GM12891 (cell line): ENCODE measurements around the gene ZGPAT.

Source experiments
- PAX5 ChIP-seq: IDR thresholded peaks from 2 replicates; pipeline ENCODE4 v1.6.1; 2011; ENCODE audit warnings: low read length, moderate library complexity, mild to moderate bottlenecking; ENCODE audit not compliant: insufficient read depth, severe bottlenecking
- POLR2A ChIP-seq: IDR thresholded peaks from 2 replicates; pipeline ENCODE4 v1.6.1; 2011; ENCODE audit warnings: low read depth, low read length, control low read depth
- POLR2AphosphoS5 ChIP-seq: IDR thresholded peaks from 2 replicates; pipeline ENCODE4 v1.6.1; 2011; ENCODE audit warnings: low read depth, low read length, control low read depth
- POU2F2 ChIP-seq: IDR thresholded peaks from 2 replicates; pipeline ENCODE4 v1.6.1; 2011; ENCODE audit warnings: low read depth, mild to moderate bottlenecking, control low read depth, low read length, moderate library complexity
- SPI1 ChIP-seq: IDR thresholded peaks from 2 replicates; pipeline ENCODE4 v1.6.1; 2011; ENCODE audit warnings: low read depth, low read length, control low read depth
- TAF1 ChIP-seq: IDR thresholded peaks from 2 replicates; pipeline ENCODE4 v1.6.1; 2011; ENCODE audit warnings: low read depth, low read length, control low read depth

DNA sequence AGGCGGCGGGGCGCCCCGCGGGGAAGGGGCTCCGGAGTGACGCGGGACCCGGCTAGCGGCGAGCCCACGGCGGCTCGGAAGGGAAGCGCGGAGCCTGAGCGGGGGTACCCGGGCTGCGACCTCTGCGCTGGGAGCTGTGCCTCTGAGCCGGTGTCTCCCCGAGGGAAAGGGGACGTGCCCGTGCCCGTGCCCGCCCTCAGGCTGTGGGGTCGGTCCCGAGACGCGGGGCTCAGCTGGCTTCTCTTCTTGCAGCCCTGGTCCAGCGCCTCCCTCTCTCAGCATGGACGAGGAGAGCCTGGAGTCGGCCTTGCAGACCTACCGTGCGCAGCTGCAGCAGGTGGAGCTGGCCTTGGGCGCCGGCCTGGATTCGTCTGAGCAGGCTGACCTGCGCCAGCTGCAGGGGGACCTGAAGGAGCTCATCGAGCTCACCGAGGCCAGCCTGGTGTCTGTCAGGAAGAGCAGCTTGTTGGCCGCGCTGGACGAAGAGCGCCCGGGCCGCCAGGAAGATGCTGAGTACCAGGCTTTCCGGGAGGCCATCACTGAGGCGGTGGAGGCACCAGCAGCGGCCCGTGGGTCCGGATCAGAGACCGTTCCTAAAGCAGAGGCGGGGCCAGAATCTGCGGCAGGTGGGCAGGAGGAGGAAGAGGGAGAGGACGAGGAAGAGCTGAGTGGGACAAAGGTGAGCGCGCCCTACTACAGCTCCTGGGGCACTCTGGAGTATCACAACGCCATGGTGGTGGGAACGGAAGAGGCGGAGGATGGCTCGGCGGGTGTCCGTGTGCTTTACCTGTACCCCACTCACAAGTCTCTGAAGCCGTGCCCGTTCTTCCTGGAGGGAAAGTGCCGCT, 686 bp downstream of the ZGPAT start:
- no peak for TF ChIP-seq POLR2A
- TF ChIP-seq POLR2AphosphoS5, result no peak
- TF ChIP-seq PAX5, result no peak
- TF ChIP-seq TAF1, result no peak
- TF ChIP-seq SPI1, result no peak
- TF ChIP-seq POU2F2, result no peak
